Nephron (organoid): ENCODE data around the gene NEK10.

ENCODE experiments used
- H3K27ac Mint-ChIP-seq, 3 experiments: 2 replicates each; pipeline ENCODE4 v1.8.0; 2020; ENCODE audit warnings: mixed read lengths in 3 of 3, mild to moderate bottlenecking in 2 of 3, moderate library complexity in 1 of 3
- H3K27me3 Mint-ChIP-seq: 2 replicates; pipeline ENCODE4 v1.8.0; 2021; ENCODE audit warnings: low read depth, mild to moderate bottlenecking, moderate library complexity, mixed read lengths
- H3K36me3 Mint-ChIP-seq: 2 replicates; pipeline ENCODE4 v1.8.0; 2020; ENCODE audit warnings: low read depth, mixed read lengths
- H3K4me1 Mint-ChIP-seq: 2 replicates; pipeline ENCODE4 v1.8.0; 2020; ENCODE audit warnings: mixed read lengths
- H3K4me3 Mint-ChIP-seq, 3 experiments: 2 replicates each; pipeline ENCODE4 v1.8.0; 2020; ENCODE audit warnings: mild to moderate bottlenecking in 3 of 3, mixed read lengths in 3 of 3, moderate library complexity in 2 of 3
- H3K9me3 Mint-ChIP-seq: 2 replicates; pipeline ENCODE4 v1.8.0; 2020; ENCODE audit warnings: mixed read lengths
- CTCF ChIP-seq, 3 experiments: fragments of 200-600 bp; sonication (generic); IDR thresholded peaks; one replicate each; pipeline ENCODE4 v1.5.0; 2021; ENCODE audit warnings: antibody characterized with exemption in 3 of 3; ENCODE audit not compliant: unreplicated experiment in 3 of 3

The NEK10 gene

GRCh38 chr3:27141668-27142067, 227.5 kb downstream of the NEK10 start:
- Mint-ChIP-seq H3K27me3 (no peaks in the 10 kb centered on the region), H3K4me3 (no peak overlapping the region), H3K9me3 (peaks cover 10% of the 10 kb centered on the region), H3K27ac (no peak overlapping the region), H3K36me3 (peaks cover 8% of the 10 kb centered on the region), H3K4me1 (no peaks in the 10 kb centered on the region)
- no peak for TF ChIP-seq CTCF (IDR thresholded peaks at IDR 0.05; ENCODE audit: unreplicated experiment in 3 of 3)

GRCh38 chr3:27138562-27138961, 230.6 kb downstream of the NEK10 start:
- TF ChIP-seq CTCF (IDR thresholded peaks at IDR 0.05; ENCODE audit: unreplicated experiment in 3 of 3), result no peak
- no peaks in the 10 kb centered on the region for H3K4me1 Mint-ChIP-seq
- no peaks in the 10 kb centered on the region for H3K27me3 Mint-ChIP-seq
- H3K4me3 Mint-ChIP-seq, result no peak overlapping the region
- H3K27ac Mint-ChIP-seq, result no peak overlapping the region
- peaks cover 10% of the 10 kb centered on the region for H3K9me3 Mint-ChIP-seq
- peaks cover 8% of the 10 kb centered on the region for H3K36me3 Mint-ChIP-seq

- Mint-ChIP-seq H3K4me3 (no peak overlapping the region), H3K4me1 (no peaks in the 10 kb centered on the region), H3K27me3 (no peaks in the 10 kb centered on the region), H3K36me3 (peaks cover 8% of the 10 kb centered on the region), H3K9me3 (peaks cover 10% of the 10 kb centered on the region), H3K27ac (no peak overlapping the region)
- TF ChIP-seq CTCF (IDR thresholded peaks at IDR 0.05; ENCODE audit: unreplicated experiment in 3 of 3), result no peak
Observed at GRCh38 chr3:27138005-27138404, 231.2 kb downstream of the NEK10 start.

- no peaks in the 10 kb centered on the region for H3K27me3 Mint-ChIP-seq
- H3K27ac Mint-ChIP-seq, result no peak overlapping the region
- H3K9me3 Mint-ChIP-seq, result no peaks in the 10 kb centered on the region
- TF ChIP-seq CTCF (IDR thresholded peaks at IDR 0.05; ENCODE audit: unreplicated experiment in 3 of 3), result peak; percentile 82 to 93 (median 85)
- no peaks in the 10 kb centered on the region for H3K36me3 Mint-ChIP-seq
- no peaks in the 10 kb centered on the region for H3K4me1 Mint-ChIP-seq
- no peak overlapping the region for H3K4me3 Mint-ChIP-seq
Observed at GRCh38 chr3:27134171-27134796, 234.9 kb downstream of the NEK10 start.

GRCh38 chr3:27133060-27133459, 236.1 kb downstream of the NEK10 start:
- no peak overlapping the region for H3K4me3 Mint-ChIP-seq
- H3K9me3 Mint-ChIP-seq, result no peaks in the 10 kb centered on the region
- no peaks in the 10 kb centered on the region for H3K4me1 Mint-ChIP-seq
- no peak overlapping the region for H3K27ac Mint-ChIP-seq
- H3K36me3 Mint-ChIP-seq, result no peaks in the 10 kb centered on the region
- no peak for TF ChIP-seq CTCF (IDR thresholded peaks at IDR 0.05; ENCODE audit: unreplicated experiment in 3 of 3)
- H3K27me3 Mint-ChIP-seq, result no peaks in the 10 kb centered on the region

GRCh38 chr3:27130796-27131195, 238.4 kb downstream of the NEK10 start:
- Mint-ChIP-seq H3K27me3 (no peaks in the 10 kb centered on the region), H3K4me1 (no peaks in the 10 kb centered on the region), H3K9me3 (no peaks in the 10 kb centered on the region), H3K4me3 (no peak overlapping the region), H3K36me3 (no peaks in the 10 kb centered on the region), H3K27ac (no peak overlapping the region)
- TF ChIP-seq CTCF (IDR thresholded peaks at IDR 0.05; ENCODE audit: unreplicated experiment in 3 of 3), result no peak
